B cell (primary cell): Measurements from ENCODE around the gene PCSK4. TPM values are rescaled to one million over a fixed set of nuclear protein-coding genes. Genes with fewer than 3 reads are reported as not detected.

ENCODE experiments used
- ATAC-seq: fragments of 200-7000 bp; cut with Tn5 transposase; one replicate; pipeline ENCODE4 v1.10.0; 2021; ENCODE audit warnings: low read depth, mild to moderate bottlenecking, moderate number of reproducible peaks, moderate library complexity
- CTCF ChIA-PET: fragments of 350-600 bp; sonication (Branson Sonifier 250); formaldehyde crosslinking; loops from one replicate; lab custom pipeline; 2021; ENCODE audit warnings: antibody characterized with exemption, inconsistent platforms; lab: Charles Lee
- POLR2A ChIA-PET: fragments of 350-600 bp; sonication (Branson Sonifier 250); formaldehyde crosslinking; loops from one replicate; lab custom pipeline; 2021; ENCODE audit warnings: antibody characterized with exemption; lab: Charles Lee
- DNase-seq: peaks from one replicate; pipeline ENCODE4 v3.0.0; 2013
- H2AFZ ChIP-seq: 2 replicates; pipeline ENCODE4 v1.6.1; 2012; ENCODE audit warnings: mild to moderate bottlenecking, low read depth, low read length; ENCODE audit not compliant: insufficient read depth, poor library complexity, severe bottlenecking
- H3K27ac ChIP-seq, 2 donors: 1 replicate in 1 of 2; 2 replicates in 1 of 2; pipeline ENCODE4 v1.5.1; 2012 to 2013; ENCODE audit warnings: low read length in 2 of 2, mild to moderate bottlenecking in 2 of 2, moderate library complexity in 1 of 2
- H3K27me3 ChIP-seq, 4 experiments: fragments of 200-600 bp in 1 of 4; sonication (generic) in 1 of 4; replicated peaks in 1 of 4; 1 replicate in 2 of 4; 2 replicates in 2 of 4; pipeline versions ENCODE4 v1.6.1 to v1.7.0; 2013 to 2016; ENCODE audit warnings: low read length in 3 of 4, mild to moderate bottlenecking in 2 of 4, mixed read lengths in 1 of 4, moderate library complexity in 1 of 4; ENCODE audit not compliant: insufficient read depth in 4 of 4, control insufficient read depth in 3 of 4; ENCODE audit errors: control extremely low read depth in 1 of 4
- H3K36me3 ChIP-seq, 2 experiments: replicated peaks in 1 of 2; 1 replicate in 1 of 2; 2 replicates in 1 of 2; pipeline versions ENCODE4 v1.6.1 to v1.7.1; 2013; ENCODE audit warnings: low read length in 1 of 2; ENCODE audit not compliant: insufficient read depth in 2 of 2, control insufficient read depth in 1 of 2; ENCODE audit errors: control extremely low read depth in 1 of 2, extremely low read depth in 1 of 2
- H3K4me1 ChIP-seq, 2 donors: fragments of 200-600 bp in 1 of 2; sonication (generic) in 1 of 2; 1 replicate in 1 of 2; 2 replicates in 1 of 2; pipeline versions ENCODE4 v1.5.1 to v1.6.1; 2013 to 2017; ENCODE audit warnings: low read length in 2 of 2; ENCODE audit not compliant: control insufficient read depth in 2 of 2, insufficient read depth in 2 of 2
- H3K4me2 ChIP-seq: replicated peaks from 2 replicates; pipeline ENCODE3; 2012; ENCODE audit warnings: mild to moderate bottlenecking, low read depth, low read length; ENCODE audit not compliant: poor library complexity, severe bottlenecking
- H3K4me3 ChIP-seq, 5 experiments: fragments of 200-600 bp in 1 of 5; sonication (generic) in 1 of 5; 1 replicate in 3 of 5; 2 replicates in 2 of 5; pipeline versions ENCODE4 v1.5.1 to v1.7.0; 2011 to 2016; ENCODE audit warnings: low read length in 4 of 5, mild to moderate bottlenecking in 4 of 5, low read depth in 2 of 5, control low read depth in 1 of 5, moderate library complexity in 1 of 5; ENCODE audit not compliant: insufficient read depth in 1 of 5; ENCODE audit errors: control extremely low read depth in 1 of 5, extremely low read depth in 1 of 5
- H3K79me2 ChIP-seq: fragments of 200-600 bp; sonication (generic); one replicate; pipeline ENCODE4 v1.6.0; 2016; ENCODE audit warnings: low read length; ENCODE audit not compliant: control insufficient read depth, insufficient read depth
- H3K9ac ChIP-seq: fragments of 200-600 bp; sonication (generic); 2 replicates; pipeline ENCODE4 v1.6.1; 2017; ENCODE audit warnings: mild to moderate bottlenecking, low read length, moderate library complexity
- H3K9me3 ChIP-seq, 3 donors: one replicate each; pipeline versions ENCODE4 v1.6.1 to v1.7.1; 2013; ENCODE audit warnings: low read length in 2 of 3; ENCODE audit not compliant: control insufficient read depth in 2 of 3, insufficient read depth in 1 of 3; ENCODE audit errors: control extremely low read depth in 1 of 3
- H4K20me1 ChIP-seq: 2 replicates; pipeline ENCODE4 v1.6.0; 2012; ENCODE audit warnings: mild to moderate bottlenecking, low read length; ENCODE audit not compliant: insufficient read depth, control insufficient read depth, poor library complexity, severe bottlenecking
- H3K27ac Mint-ChIP-seq: one replicate; pipeline ENCODE4 v1.8.0; 2021; ENCODE audit warnings: mixed read lengths
- H3K27me3 Mint-ChIP-seq: one replicate; pipeline ENCODE4 v1.8.0; 2021; ENCODE audit warnings: mixed read lengths
- H3K4me1 Mint-ChIP-seq: one replicate; pipeline ENCODE4 v1.8.0; 2021; ENCODE audit warnings: mixed read lengths
- H3K4me3 Mint-ChIP-seq: one replicate; pipeline ENCODE4 v1.8.0; 2021; ENCODE audit warnings: mixed read lengths
- H3K9me3 Mint-ChIP-seq: one replicate; pipeline ENCODE4 v1.8.0; 2022; ENCODE audit warnings: mixed read lengths; ENCODE audit not compliant: insufficient read depth
- EZH2 ChIP-seq: IDR thresholded peaks from 2 replicates; pipeline ENCODE4 v1.6.1; 2012; ENCODE audit warnings: borderline replicate concordance, low read depth, mild to moderate bottlenecking, moderate library complexity, low read length; ENCODE audit not compliant: insufficient read depth, poor library complexity, severe bottlenecking
- WGBS: methylation state at CpG from one replicate; pipeline ENCODE4 v1.1.5; 2013; ENCODE audit warnings: missing lambda C conversion rate; ENCODE audit not compliant: insufficient coverage; 5-methylcytosine and 5-hydroxymethylcytosine counted together
- intact Hi-C: fragments of 100-400 bp; cut with micrococcal nuclease; formaldehyde crosslinking; loops from one replicate; pipeline ENCODE4 v1.10.0; 2022
- polyA plus RNA-seq: library from polyadenylated mRNA; depleted of rRNA; stranded (reverse); fragments of >200 nt; gene quantifications from 2 replicates; pipeline ENCODE4 v1.2.3, GENCODE V29; 2012
- total RNA-seq, 2 donors: library from RNA; stranded (reverse); fragments of 120-200 nt in 1 of 2; gene quantifications; 1 replicate in 1 of 2; 2 replicates in 1 of 2; pipeline versions ENCODE4 v1.2.3 to v1.2.4, GENCODE V29; 2013 to 2022
- TF ChIP-seq, protein P1 (sequence below): fragments of 200-600 bp; IDR thresholded peaks from one replicate; pipeline ENCODE4 v1.8.0; 2022; ENCODE audit warnings: antibody characterized with exemption, mild to moderate bottlenecking

Gene PCSK4
- total and polyA plus RNA-seq, 2 donors (not counting 1 experiment from before 2014, with no cell fraction given), result 1.1 to 1.3 TPM

DNA sequence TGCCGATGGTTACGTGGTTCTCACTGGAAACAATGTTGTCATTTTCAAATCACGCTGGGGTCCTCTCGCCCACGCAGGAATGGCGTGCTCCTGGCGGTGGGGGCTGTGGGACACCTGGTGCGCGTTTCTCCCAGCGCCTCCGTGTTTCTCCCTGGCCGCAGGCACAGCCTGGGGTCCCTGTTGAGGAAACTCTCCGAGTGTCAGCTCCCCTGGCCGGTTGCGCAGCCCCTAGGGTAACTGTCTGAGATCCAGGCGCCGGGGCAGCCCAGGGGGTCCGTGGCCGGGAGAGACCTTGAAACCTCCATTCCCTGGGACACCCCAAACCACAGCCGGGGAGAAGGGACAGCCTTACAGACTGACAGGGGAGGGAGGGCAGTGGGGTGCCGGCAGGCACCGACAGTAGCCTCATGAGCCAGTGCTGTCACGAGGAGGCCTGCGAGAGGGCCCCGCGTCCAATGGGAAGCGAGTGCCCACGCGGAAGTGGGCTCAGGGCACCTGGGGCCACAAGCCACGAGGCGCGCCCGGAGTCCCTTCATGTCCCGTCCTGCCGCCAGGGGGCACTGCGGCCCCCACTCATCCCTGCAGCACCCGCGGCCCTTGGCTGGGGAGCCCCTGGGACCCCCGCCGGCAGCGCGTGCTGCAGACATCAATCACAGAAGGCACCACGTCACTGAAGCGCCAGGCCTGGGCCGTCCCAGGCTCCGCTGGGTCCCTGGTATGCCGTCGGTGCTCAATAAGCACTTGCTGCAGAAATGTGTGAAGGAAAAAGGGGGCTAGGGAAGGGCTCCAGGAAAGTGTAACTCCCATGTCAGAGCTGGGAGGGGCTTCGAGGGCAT, 13.2 kb upstream of the PCSK4 start:
- Histone ChIP-seq H3K9me3 (peaks cover 0 to 44% (median 7%) of the 10 kb centered on the region in 3 donors), H3K36me3 (no peaks in the 10 kb centered on the region), H3K27ac (no peak overlapping the region), H3K27me3 (peaks cover 0 to 54% (median 14%) of the 10 kb centered on the region in 4 experiments), H3K79me2 (no peaks in the 10 kb centered on the region), H3K4me2 (peak overlapping the region; percentile 57), H3K4me1 (peaks cover 16 to 21% of the 10 kb centered on the region in 2 donors), H4K20me1 (no peaks in the 10 kb centered on the region), H3K4me3 (no peak overlapping the region), H2AFZ (no peak overlapping the region), H3K9ac (no peak overlapping the region)
- Mint-ChIP-seq H3K4me3 (no peak overlapping the region), H3K4me1 (peaks cover 10% of the 10 kb centered on the region), H3K27ac (no peak overlapping the region), H3K9me3 (no peaks in the 10 kb centered on the region), H3K27me3 (peaks cover 21% of the 10 kb centered on the region)
- ChIA-PET POLR2A (no interaction called here), CTCF (interaction anchor here (1.3 to 1.6 kb wide), 2 partner anchors 37 to 169 kb away, joined by 3 read pairs; no protein-coding TSS in a partner anchor)
- WGBS, result 12% methylated on average over 49 of the region's 49 CpGs
- intact Hi-C loops, result no loop called here
- TF ChIP-seq, protein P1, sequence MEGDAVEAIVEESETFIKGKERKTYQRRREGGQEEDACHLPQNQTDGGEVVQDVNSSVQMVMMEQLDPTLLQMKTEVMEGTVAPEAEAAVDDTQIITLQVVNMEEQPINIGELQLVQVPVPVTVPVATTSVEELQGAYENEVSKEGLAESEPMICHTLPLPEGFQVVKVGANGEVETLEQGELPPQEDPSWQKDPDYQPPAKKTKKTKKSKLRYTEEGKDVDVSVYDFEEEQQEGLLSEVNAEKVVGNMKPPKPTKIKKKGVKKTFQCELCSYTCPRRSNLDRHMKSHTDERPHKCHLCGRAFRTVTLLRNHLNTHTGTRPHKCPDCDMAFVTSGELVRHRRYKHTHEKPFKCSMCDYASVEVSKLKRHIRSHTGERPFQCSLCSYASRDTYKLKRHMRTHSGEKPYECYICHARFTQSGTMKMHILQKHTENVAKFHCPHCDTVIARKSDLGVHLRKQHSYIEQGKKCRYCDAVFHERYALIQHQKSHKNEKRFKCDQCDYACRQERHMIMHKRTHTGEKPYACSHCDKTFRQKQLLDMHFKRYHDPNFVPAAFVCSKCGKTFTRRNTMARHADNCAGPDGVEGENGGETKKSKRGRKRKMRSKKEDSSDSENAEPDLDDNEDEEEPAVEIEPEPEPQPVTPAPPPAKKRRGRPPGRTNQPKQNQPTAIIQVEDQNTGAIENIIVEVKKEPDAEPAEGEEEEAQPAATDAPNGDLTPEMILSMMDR, result peak; percentile 82
- TF ChIP-seq EZH2, result no peak
- ATAC-seq (no peak), DNase-seq (peak; percentile 68)

DNA sequence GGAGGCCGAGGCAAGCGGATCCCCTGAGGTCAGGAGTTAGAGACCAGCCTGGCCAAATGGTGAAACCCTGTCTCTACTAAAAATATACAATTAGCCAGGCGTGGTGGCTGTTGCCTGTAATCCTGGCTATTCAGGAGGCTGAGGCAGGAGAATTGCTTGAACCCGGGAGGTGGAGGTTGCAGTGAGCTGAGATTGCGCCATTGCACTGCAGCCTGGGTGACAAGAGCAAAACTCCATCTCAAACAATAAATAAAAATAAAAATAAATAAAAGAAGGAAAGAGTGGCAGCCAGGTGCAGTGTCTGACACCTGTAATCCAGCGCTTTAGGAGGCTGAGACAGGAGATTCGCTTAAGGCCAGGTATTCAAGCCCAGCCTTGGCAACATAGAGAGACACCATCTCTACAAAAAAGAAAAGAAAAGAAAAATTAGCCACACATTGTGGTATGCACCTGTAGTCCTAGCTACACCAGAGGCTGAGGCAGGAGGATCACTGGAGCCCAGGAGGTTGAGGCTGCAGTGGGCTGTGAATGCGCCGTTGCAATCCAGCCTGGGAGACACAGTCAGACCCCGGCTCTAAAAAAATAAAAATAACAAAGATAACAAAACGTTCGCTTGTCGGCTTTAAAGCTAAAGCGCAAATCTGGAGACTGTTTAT, 12.4 kb upstream of the PCSK4 start:
- no peaks in the 10 kb centered on the region for H3K79me2 ChIP-seq
- intact Hi-C loops, result no loop called here
- no peak for ATAC-seq
- H3K27me3 Mint-ChIP-seq, result peaks cover 17% of the 10 kb centered on the region
- H3K27ac ChIP-seq, result no peak overlapping the region
- no peak overlapping the region for H3K4me3 Mint-ChIP-seq
- H3K9ac ChIP-seq, result no peak overlapping the region
- TF ChIP-seq, protein P1, result no peak
- TF ChIP-seq EZH2, result no peak
- H3K27me3 ChIP-seq, result peaks cover 0 to 53% (median 15%) of the 10 kb centered on the region in 4 experiments
- ChIA-PET CTCF (interaction anchor here (1.6 kb wide), 1 partner anchor 37 kb away, joined by 3 read pairs; no protein-coding TSS in a partner anchor), POLR2A (no interaction called here)
- 73% methylated on average over 6 of the region's 14 CpGs for WGBS
- no peak for DNase-seq
- no peak overlapping the region for H2AFZ ChIP-seq
- no peak overlapping the region for H3K4me3 ChIP-seq
- peaks cover 12 to 15% of the 10 kb centered on the region in 2 donors for H3K4me1 ChIP-seq
- peak overlapping the region; percentile 50 for H3K27ac Mint-ChIP-seq
- peaks cover 5% of the 10 kb centered on the region for H3K4me1 Mint-ChIP-seq
- no peaks in the 10 kb centered on the region for H3K36me3 ChIP-seq
- no peaks in the 10 kb centered on the region for H4K20me1 ChIP-seq
- H3K9me3 ChIP-seq, result peaks cover 0 to 37% (median 5%) of the 10 kb centered on the region in 3 donors
- H3K4me2 ChIP-seq, result no peak overlapping the region
- H3K9me3 Mint-ChIP-seq, result no peaks in the 10 kb centered on the region
